Measurements from ENCODE around the gene SNURF.

SNURF gene

DNA sequence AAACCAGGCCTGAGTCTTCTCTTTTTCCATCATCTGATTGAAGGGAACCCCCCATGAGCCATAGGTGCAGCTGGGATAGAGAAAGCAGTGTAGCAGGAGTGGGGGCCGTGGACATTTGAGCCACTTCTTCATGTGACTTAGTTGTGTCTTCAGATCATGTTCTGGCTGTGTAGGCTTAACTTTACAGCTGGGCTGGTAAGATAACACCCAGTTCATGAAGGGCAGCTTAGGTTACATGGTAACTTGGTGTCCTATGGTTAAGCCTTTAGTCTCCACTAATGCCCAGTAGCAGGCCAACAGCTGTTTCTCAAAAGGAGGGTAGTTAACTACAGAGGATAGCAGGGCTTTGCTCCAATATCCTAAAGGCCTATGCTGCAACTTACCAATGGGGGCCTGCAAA, 11.4 kb upstream of the SNURF start:
- Histone ChIP-seq H3K4me1 (ENCODE audit: control insufficient read depth in 1 of 2, insufficient read depth in 2 of 2, low read length in 2 of 2) (peaks cover 0 to 10% of the 10 kb centered on the region in 2 donors), H3K27me3 (ENCODE audit: low read depth, low read length) (no peaks in the 10 kb centered on the region)

DNA sequence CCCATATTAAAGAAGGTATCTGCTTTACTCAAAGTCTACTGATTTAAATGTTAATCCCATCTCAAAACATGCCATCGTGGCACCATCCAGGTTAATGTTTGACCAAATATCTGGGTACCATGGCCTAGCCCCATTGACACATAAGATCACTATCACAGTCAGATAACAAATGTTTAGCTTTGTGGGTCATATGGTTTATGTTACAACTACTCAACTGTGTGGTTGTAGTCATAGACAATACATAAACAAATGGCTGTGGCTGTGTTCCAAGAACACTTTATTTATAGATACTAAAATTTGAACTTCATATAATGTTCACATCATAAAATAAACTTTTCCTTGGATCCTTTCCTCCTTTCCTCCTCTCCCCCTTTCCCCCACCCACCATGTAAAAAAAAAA, 9.8 kb upstream of the SNURF start:
- Histone ChIP-seq H3K4me1 (ENCODE audit: control insufficient read depth in 1 of 2, insufficient read depth in 2 of 2, low read length in 2 of 2) (peaks cover 0 to 10% of the 10 kb centered on the region in 2 donors), H3K27ac (ENCODE audit: low read length) (no peak overlapping the region), H3K4me3 (ENCODE audit: low read depth in 1 of 2, low read length in 2 of 2) (no peak overlapping the region), H3K9me3 (ENCODE audit: control insufficient read depth in 1 of 2, low read length in 2 of 2) (no peaks in the 10 kb centered on the region), H3K36me3 (ENCODE audit: control insufficient read depth in 1 of 2, insufficient read depth in 2 of 2, low read length in 2 of 2) (no peaks in the 10 kb centered on the region), H3K27me3 (ENCODE audit: low read depth, low read length) (no peaks in the 10 kb centered on the region)

More for the DNA sequence above, 11.4 kb upstream of the SNURF start:
- Histone ChIP-seq H3K9me3 (ENCODE audit: control insufficient read depth in 1 of 2, low read length in 2 of 2) (no peaks in the 10 kb centered on the region), H3K36me3 (ENCODE audit: control insufficient read depth in 1 of 2, insufficient read depth in 2 of 2, low read length in 2 of 2) (no peaks in the 10 kb centered on the region), H3K4me3 (ENCODE audit: low read depth in 1 of 2, low read length in 2 of 2) (no peak overlapping the region), H3K27ac (ENCODE audit: low read length) (no peak overlapping the region)

DNA sequence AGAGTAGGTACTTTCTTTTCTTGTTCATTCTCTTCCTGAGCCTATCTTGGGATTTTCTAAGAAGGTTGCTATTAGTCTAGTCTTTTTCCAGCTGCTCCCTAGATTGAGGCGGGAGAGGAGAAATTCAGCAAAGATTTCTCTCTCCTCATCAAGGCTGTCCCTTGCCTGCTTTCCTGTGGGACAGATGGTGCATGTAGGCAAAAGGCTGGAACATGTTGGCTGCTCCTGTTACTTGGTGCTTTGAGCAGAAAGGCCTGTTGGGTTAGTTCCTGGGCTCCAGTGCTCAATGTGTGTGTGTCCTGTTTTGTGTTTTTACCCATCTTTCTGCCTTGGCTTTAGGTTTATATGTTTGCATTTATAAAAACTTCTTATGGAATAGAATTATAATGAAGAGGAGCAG, 9.1 kb upstream of the SNURF start:
- no peaks in the 10 kb centered on the region for H3K9me3 ChIP-seq (ENCODE audit: control insufficient read depth in 1 of 2, low read length in 2 of 2)
- peaks cover 0 to 10% of the 10 kb centered on the region in 2 donors for H3K4me1 ChIP-seq (ENCODE audit: control insufficient read depth in 1 of 2, insufficient read depth in 2 of 2, low read length in 2 of 2)
- no peaks in the 10 kb centered on the region for H3K36me3 ChIP-seq (ENCODE audit: control insufficient read depth in 1 of 2, insufficient read depth in 2 of 2, low read length in 2 of 2)
- no peak overlapping the region for H3K27ac ChIP-seq (ENCODE audit: low read length)
- no peak overlapping the region for H3K4me3 ChIP-seq (ENCODE audit: low read depth in 1 of 2, low read length in 2 of 2)
- H3K27me3 ChIP-seq (ENCODE audit: low read depth, low read length) = no peaks in the 10 kb centered on the region

DNA sequence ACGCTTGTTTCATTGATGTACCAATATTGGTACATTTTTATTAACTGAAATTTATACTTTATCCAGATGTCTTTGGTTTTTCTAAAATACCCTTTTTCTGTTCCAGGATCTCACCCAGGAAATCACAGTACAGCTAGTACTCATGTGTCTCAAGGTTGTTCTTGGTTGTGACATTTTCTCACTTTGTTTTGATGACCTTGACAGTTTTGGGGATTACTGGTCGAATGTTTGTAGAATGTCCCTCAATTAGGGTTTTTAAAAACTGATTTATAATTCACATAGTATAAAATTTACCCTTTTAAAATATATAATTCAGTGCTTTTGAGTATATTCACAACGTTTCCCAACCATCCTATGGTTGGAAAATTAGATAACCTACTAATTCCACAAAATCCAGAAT, 6.3 kb upstream of the SNURF start:
- Histone ChIP-seq H3K36me3 (ENCODE audit: control insufficient read depth in 1 of 2, insufficient read depth in 2 of 2, low read length in 2 of 2) (no peaks in the 10 kb centered on the region), H3K27me3 (ENCODE audit: low read depth, low read length) (no peaks in the 10 kb centered on the region), H3K4me3 (ENCODE audit: low read depth in 1 of 2, low read length in 2 of 2) (no peak overlapping the region), H3K27ac (ENCODE audit: low read length) (no peak overlapping the region), H3K4me1 (ENCODE audit: control insufficient read depth in 1 of 2, insufficient read depth in 2 of 2, low read length in 2 of 2) (peaks cover 0 to 10% of the 10 kb centered on the region in 2 donors), H3K9me3 (ENCODE audit: control insufficient read depth in 1 of 2, low read length in 2 of 2) (no peaks in the 10 kb centered on the region)

GRCh38 chr15:24955531-24955921, 739 bp downstream of the SNURF start:
- Histone ChIP-seq H3K4me3 (ENCODE audit: low read depth in 1 of 2, low read length in 2 of 2) (peak overlapping the region; percentile 80 to 89), H3K27me3 (ENCODE audit: low read depth, low read length) (no peaks in the 10 kb centered on the region), H3K9me3 (ENCODE audit: control insufficient read depth in 1 of 2, low read length in 2 of 2) (no peaks in the 10 kb centered on the region), H3K4me1 (ENCODE audit: control insufficient read depth in 1 of 2, insufficient read depth in 2 of 2, low read length in 2 of 2) (peaks cover 3% of the 10 kb centered on the region in 2 donors), H3K36me3 (ENCODE audit: control insufficient read depth in 1 of 2, insufficient read depth in 2 of 2, low read length in 2 of 2) (no peaks in the 10 kb centered on the region), H3K27ac (ENCODE audit: low read length) (peak overlapping the region; percentile 94)

- Histone ChIP-seq H3K27ac (ENCODE audit: low read length) (peak overlapping the region; percentile 94), H3K36me3 (ENCODE audit: control insufficient read depth in 1 of 2, insufficient read depth in 2 of 2, low read length in 2 of 2) (no peaks in the 10 kb centered on the region), H3K9me3 (ENCODE audit: control insufficient read depth in 1 of 2, low read length in 2 of 2) (peaks cover 0 to 2% of the 10 kb centered on the region in 2 donors), H3K4me1 (ENCODE audit: control insufficient read depth in 1 of 2, insufficient read depth in 2 of 2, low read length in 2 of 2) (peaks cover 3% of the 10 kb centered on the region in 2 donors), H3K4me3 (ENCODE audit: low read depth in 1 of 2, low read length in 2 of 2) (peak overlapping the region; percentile 80 to 89), H3K27me3 (ENCODE audit: low read depth, low read length) (no peaks in the 10 kb centered on the region)
These were observed 1.5 kb downstream of the SNURF start for GRCh38 chr15:24956111-24956838.

GRCh38 chr15:24957691-24958090, 2.9 kb downstream of the SNURF start:
- Histone ChIP-seq H3K27ac (ENCODE audit: low read length) (no peak overlapping the region), H3K4me1 (ENCODE audit: control insufficient read depth in 1 of 2, insufficient read depth in 2 of 2, low read length in 2 of 2) (peaks cover 3% of the 10 kb centered on the region in 2 donors), H3K36me3 (ENCODE audit: control insufficient read depth in 1 of 2, insufficient read depth in 2 of 2, low read length in 2 of 2) (no peaks in the 10 kb centered on the region), H3K27me3 (ENCODE audit: low read depth, low read length) (no peaks in the 10 kb centered on the region), H3K4me3 (ENCODE audit: low read depth in 1 of 2, low read length in 2 of 2) (no peak overlapping the region), H3K9me3 (ENCODE audit: control insufficient read depth in 1 of 2, low read length in 2 of 2) (peaks cover 0 to 2% of the 10 kb centered on the region in 2 donors)

- H3K36me3 ChIP-seq (ENCODE audit: control insufficient read depth in 1 of 2, insufficient read depth in 2 of 2, low read length in 2 of 2) = peaks cover 9 to 26% of the 10 kb centered on the region in 2 donors
- no peaks in the 10 kb centered on the region for H3K27me3 ChIP-seq (ENCODE audit: low read depth, low read length)
- peaks cover 0 to 8% of the 10 kb centered on the region in 2 donors for H3K9me3 ChIP-seq (ENCODE audit: control insufficient read depth in 1 of 2, low read length in 2 of 2)
These were observed 7.2 kb downstream of the SNURF start for GRCh38 chr15:24961967-24962366.

GRCh38 chr15:24962880-24963279, 8.1 kb downstream of the SNURF start:
- peaks cover 0 to 11% of the 10 kb centered on the region in 2 donors for H3K9me3 ChIP-seq (ENCODE audit: control insufficient read depth in 1 of 2, low read length in 2 of 2)
- peaks cover 9 to 35% of the 10 kb centered on the region in 2 donors for H3K36me3 ChIP-seq (ENCODE audit: control insufficient read depth in 1 of 2, insufficient read depth in 2 of 2, low read length in 2 of 2)
- H3K27me3 ChIP-seq (ENCODE audit: low read depth, low read length) = no peaks in the 10 kb centered on the region
- no peak overlapping the region for H3K4me3 ChIP-seq (ENCODE audit: low read depth in 1 of 2, low read length in 2 of 2)
- no peaks in the 10 kb centered on the region for H3K4me1 ChIP-seq (ENCODE audit: control insufficient read depth in 1 of 2, insufficient read depth in 2 of 2, low read length in 2 of 2)
- no peak overlapping the region for H3K27ac ChIP-seq (ENCODE audit: low read length)

More at GRCh38 chr15:24961967-24962366, 7.2 kb downstream of the SNURF start:
- Histone ChIP-seq H3K4me1 (ENCODE audit: control insufficient read depth in 1 of 2, insufficient read depth in 2 of 2, low read length in 2 of 2) (no peaks in the 10 kb centered on the region), H3K4me3 (ENCODE audit: low read depth in 1 of 2, low read length in 2 of 2) (no peak overlapping the region), H3K27ac (ENCODE audit: low read length) (no peak overlapping the region)

DNA sequence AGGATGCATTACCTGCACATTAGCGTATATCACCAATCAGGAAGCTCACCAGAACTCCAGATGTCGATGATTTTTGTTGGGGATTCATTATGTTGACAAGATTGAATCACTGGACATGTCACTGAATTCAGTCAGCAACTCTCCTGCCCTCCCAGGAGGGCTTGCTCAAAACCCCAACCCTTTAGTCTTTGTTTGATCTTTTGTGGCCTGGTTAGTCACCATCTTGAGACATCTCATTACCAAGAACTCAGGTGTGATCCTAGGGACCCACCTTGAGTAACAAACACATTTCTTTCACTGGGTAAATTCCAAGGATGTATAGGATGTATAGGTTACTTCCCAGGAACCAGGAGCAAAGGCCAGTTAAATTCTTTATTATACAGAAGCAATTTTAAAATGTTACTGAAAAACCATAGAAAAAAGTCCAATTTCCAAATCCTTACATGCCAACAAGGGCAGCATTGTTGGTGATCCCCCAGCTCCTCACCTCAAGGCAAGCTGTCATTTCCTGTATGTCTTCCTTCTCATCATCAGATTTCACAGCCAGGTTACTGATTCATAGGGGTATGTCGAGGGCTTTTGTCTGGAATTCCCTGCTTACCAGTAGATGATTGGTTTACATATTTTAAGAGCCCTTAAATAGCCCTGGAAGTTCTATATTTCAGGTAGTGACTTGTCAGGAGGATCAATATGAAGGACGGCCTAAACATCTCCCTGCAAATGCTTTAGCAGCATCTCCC, 11.7 kb downstream of the SNURF start:
- H3K27me3 ChIP-seq (ENCODE audit: low read depth, low read length) = no peaks in the 10 kb centered on the region

DNA sequence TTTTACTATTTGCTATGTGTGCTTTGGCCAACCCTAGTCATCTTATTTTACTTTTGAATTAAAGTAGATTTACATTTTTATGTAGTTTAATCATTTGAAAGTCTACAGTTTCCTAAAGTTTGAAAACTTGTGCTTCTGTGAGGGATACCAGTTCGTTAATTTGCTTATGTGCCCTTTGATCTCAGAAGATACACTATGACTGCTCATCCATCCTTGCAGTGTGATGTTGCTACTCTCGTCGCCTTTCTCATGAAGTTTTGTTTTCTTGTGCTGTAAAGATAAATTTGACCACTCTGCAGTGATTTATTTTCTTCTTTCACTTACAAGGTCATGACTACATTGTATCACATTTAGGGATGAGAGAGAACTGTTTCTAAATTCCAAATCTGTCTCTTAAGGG, 16.3 kb downstream of the SNURF start:
- Histone ChIP-seq H3K27me3 (ENCODE audit: low read depth, low read length) (no peaks in the 10 kb centered on the region), H3K4me3 (ENCODE audit: low read depth in 1 of 2, low read length in 2 of 2) (no peak overlapping the region), H3K27ac (ENCODE audit: low read length) (no peak overlapping the region), H3K36me3 (ENCODE audit: control insufficient read depth in 1 of 2, insufficient read depth in 2 of 2, low read length in 2 of 2) (peaks cover 17 to 89% of the 10 kb centered on the region in 2 donors), H3K9me3 (ENCODE audit: control insufficient read depth in 1 of 2, low read length in 2 of 2) (peaks cover 5 to 8% of the 10 kb centered on the region in 2 donors), H3K4me1 (ENCODE audit: control insufficient read depth in 1 of 2, insufficient read depth in 2 of 2, low read length in 2 of 2) (no peaks in the 10 kb centered on the region)

More for the DNA sequence above, 11.7 kb downstream of the SNURF start:
- Histone ChIP-seq H3K27ac (ENCODE audit: low read length) (no peak overlapping the region), H3K9me3 (ENCODE audit: control insufficient read depth in 1 of 2, low read length in 2 of 2) (peaks cover 5 to 9% of the 10 kb centered on the region in 2 donors), H3K4me1 (ENCODE audit: control insufficient read depth in 1 of 2, insufficient read depth in 2 of 2, low read length in 2 of 2) (no peaks in the 10 kb centered on the region), H3K4me3 (ENCODE audit: low read depth in 1 of 2, low read length in 2 of 2) (no peak overlapping the region), H3K36me3 (ENCODE audit: control insufficient read depth in 1 of 2, insufficient read depth in 2 of 2, low read length in 2 of 2) (peaks cover 9 to 65% of the 10 kb centered on the region in 2 donors)
